Measurements from ENCODE around the gene BAD.

BAD gene

GRCh38 chr11:64266339-64266738 is 18.1 kb downstream of the BAD start:
- no peak overlapping the region for H3K4me2 ChIP-seq (ENCODE audit: low read length)
- H3K4me3 ChIP-seq (ENCODE audit: low read length), result no peak overlapping the region
- no peaks in the 10 kb centered on the region for H3K27me3 ChIP-seq (ENCODE audit: control insufficient read depth, insufficient read depth, low read length)
- H3K36me3 ChIP-seq (ENCODE audit: insufficient read depth, low read length), result peaks cover 50% of the 10 kb centered on the region
- no peak overlapping the region for H3K9ac ChIP-seq (ENCODE audit: low read depth, low read length)
- H3K4me1 ChIP-seq (ENCODE audit: control insufficient read depth, insufficient read depth, low read length), result peaks cover 21% of the 10 kb centered on the region
- H3K9me3 ChIP-seq (replicated peaks; ENCODE audit: low read length), result no peaks in the 10 kb centered on the region

DNA sequence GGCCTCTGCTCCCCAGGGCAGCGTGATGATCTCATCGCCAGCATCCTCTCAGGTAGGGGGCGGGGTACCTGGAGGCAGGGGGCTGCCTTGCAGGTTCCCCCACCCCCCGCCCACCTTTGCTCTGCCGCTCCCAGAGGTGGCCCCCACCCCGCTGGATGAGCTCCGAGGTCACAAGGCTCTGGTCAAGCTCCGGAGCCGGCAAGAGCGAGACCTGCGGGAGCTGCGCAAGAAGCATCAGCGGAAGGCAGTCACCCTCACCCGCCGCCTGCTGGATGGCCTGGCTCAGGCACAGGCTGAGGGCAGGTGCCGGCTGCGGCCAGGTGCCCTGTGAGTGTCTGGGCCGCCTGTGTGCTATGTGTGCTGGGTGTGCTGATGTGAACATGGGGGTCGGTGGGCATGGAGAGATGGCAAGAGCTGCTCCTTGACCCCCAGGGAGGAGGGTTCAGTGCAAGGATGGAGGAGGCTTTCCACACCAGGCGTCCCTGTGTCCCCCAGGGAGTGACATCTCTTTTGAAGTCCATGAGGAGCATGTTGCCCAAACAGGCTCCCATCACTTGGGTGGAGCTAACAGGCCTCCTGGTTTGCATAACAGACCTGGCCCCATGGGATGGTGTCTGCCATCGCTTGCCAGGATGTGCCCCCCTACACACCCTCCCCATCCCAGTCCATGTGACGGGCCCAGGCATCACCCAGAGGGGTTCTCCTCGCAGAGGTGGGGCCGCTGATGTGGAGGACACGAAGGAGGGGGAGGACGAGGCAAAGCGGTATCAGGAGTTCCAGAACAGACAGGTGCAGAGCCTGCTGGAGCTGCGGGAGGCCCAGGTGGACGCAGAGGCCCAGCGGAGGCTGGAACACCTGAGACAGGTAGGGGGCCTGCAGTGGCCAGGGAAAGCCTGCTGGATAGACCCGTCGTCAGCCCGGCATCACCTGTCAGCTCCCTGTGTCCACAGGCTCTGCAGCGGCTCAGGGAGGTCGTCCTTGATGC is 19.0 kb downstream of the BAD start:
- H3K27me3 ChIP-seq (ENCODE audit: control insufficient read depth, insufficient read depth, low read length), result no peaks in the 10 kb centered on the region
- H3K4me3 ChIP-seq (ENCODE audit: low read length), result no peak overlapping the region
- H3K9ac ChIP-seq (ENCODE audit: low read depth, low read length), result no peak overlapping the region
- H3K36me3 ChIP-seq (ENCODE audit: insufficient read depth, low read length), result peaks cover 58% of the 10 kb centered on the region
- H3K4me2 ChIP-seq (ENCODE audit: low read length), result no peak overlapping the region
- H3K9me3 ChIP-seq (replicated peaks; ENCODE audit: low read length), result no peaks in the 10 kb centered on the region
- peaks cover 21% of the 10 kb centered on the region for H3K4me1 ChIP-seq (ENCODE audit: control insufficient read depth, insufficient read depth, low read length)

DNA sequence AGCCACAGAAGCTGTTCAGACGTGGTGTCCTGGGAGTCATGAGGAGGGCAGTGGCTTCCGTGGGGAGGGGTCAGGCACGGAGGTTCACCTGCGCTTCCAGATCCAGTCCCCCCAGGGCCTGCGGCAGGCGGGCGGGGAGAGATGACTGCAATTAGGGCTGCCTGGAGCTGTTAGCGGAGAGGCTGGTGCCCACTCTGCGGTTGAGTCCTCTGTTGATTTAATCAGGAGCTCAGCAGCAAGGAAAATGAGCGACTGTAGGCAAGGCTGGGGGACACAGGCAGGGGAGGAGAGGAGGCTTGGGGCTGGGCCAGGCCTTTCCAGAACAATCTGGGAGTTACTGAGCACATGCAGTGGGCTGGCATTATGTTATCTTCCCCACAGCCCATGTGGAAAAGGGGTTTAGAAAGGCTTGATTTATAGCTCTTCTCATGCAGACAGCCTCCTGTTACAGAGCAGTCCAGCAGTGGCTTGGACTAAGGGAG is 20.1 kb downstream of the BAD start:
- Histone ChIP-seq H3K4me3 (ENCODE audit: low read length) (no peak overlapping the region), H3K4me1 (ENCODE audit: control insufficient read depth, insufficient read depth, low read length) (peaks cover 20% of the 10 kb centered on the region), H3K4me2 (ENCODE audit: low read length) (no peak overlapping the region), H3K27me3 (ENCODE audit: control insufficient read depth, insufficient read depth, low read length) (no peaks in the 10 kb centered on the region), H3K9me3 (replicated peaks; ENCODE audit: low read length) (no peaks in the 10 kb centered on the region), H3K36me3 (ENCODE audit: insufficient read depth, low read length) (peaks cover 69% of the 10 kb centered on the region), H3K9ac (ENCODE audit: low read depth, low read length) (no peak overlapping the region)

DNA sequence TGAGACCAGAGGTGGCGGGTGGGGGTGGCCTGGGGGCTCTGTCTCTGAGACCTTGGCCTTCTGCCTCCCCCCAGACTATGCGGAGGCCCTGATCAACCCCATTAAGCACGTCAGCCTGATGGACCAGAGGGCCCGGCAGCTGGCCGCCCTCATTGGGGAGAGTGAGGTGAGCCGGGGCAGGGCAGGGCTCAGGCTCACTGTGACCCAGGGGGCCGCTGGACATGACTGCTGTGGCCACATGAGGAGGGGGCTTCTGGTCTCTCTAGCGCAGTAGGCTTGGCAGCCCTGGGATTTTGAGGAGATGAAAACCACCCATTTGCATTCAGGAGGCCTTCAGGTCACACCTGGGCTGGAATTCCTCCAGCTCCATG is 20.5 kb downstream of the BAD start:
- H3K9me3 ChIP-seq (replicated peaks; ENCODE audit: low read length), result no peaks in the 10 kb centered on the region
- H3K36me3 ChIP-seq (ENCODE audit: insufficient read depth, low read length), result peaks cover 74% of the 10 kb centered on the region
- H3K4me1 ChIP-seq (ENCODE audit: control insufficient read depth, insufficient read depth, low read length), result peaks cover 15% of the 10 kb centered on the region
- H3K27me3 ChIP-seq (ENCODE audit: control insufficient read depth, insufficient read depth, low read length), result no peaks in the 10 kb centered on the region
- no peak overlapping the region for H3K4me3 ChIP-seq (ENCODE audit: low read length)
- no peak overlapping the region for H3K9ac ChIP-seq (ENCODE audit: low read depth, low read length)
- H3K4me2 ChIP-seq (ENCODE audit: low read length), result no peak overlapping the region

DNA sequence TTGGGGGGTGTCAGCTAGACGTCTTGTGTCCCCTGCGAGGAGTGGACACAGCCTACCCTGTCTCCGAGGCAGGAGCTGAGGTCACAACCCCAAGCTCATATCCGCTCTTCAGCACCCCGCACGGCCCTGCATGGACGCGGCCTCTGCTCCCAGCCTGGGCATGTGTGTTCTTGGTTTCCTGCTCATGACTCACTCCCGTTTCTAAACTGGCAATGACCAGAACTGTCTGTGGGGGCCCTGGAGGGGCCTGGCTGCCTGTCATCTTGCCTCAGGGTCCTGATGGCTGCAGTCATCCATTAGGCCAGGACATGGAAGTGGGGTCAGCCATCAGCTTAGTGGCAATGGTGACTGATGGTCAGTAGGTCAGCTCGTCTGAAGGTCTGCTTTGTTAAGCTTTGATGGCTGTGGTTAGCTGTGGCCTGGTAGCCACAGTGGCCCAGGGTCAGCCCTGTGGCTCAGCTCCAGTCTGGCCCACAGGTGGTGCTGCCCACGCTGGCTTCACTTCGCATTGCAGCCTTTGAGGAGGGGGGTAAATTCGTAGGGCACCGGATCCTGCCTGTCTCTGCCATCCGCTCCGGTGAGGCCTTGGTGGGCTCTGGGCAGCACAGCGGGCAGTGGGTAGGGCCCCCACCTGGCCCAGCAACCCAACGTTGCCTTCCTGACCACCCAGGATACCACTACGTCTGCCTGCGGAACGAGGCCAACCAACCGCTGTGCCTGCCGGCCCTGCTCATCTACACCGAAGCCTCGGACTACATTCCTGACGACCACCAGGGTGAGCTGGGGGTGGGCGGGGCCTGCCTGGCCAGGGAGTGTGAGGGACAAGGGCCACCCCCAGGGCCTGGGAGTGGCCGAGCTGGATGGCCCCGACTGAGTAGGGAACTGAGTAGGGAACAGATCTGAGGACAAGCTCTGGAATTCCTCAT is 21.2 kb downstream of the BAD start:
- Histone ChIP-seq H3K9me3 (replicated peaks; ENCODE audit: low read length) (no peaks in the 10 kb centered on the region), H3K4me2 (ENCODE audit: low read length) (no peak overlapping the region), H3K36me3 (ENCODE audit: insufficient read depth, low read length) (peaks cover 80% of the 10 kb centered on the region), H3K27me3 (ENCODE audit: control insufficient read depth, insufficient read depth, low read length) (no peaks in the 10 kb centered on the region), H3K9ac (ENCODE audit: low read depth, low read length) (no peak overlapping the region), H3K4me1 (ENCODE audit: control insufficient read depth, insufficient read depth, low read length) (peaks cover 8% of the 10 kb centered on the region), H3K4me3 (ENCODE audit: low read length) (no peak overlapping the region)

DNA sequence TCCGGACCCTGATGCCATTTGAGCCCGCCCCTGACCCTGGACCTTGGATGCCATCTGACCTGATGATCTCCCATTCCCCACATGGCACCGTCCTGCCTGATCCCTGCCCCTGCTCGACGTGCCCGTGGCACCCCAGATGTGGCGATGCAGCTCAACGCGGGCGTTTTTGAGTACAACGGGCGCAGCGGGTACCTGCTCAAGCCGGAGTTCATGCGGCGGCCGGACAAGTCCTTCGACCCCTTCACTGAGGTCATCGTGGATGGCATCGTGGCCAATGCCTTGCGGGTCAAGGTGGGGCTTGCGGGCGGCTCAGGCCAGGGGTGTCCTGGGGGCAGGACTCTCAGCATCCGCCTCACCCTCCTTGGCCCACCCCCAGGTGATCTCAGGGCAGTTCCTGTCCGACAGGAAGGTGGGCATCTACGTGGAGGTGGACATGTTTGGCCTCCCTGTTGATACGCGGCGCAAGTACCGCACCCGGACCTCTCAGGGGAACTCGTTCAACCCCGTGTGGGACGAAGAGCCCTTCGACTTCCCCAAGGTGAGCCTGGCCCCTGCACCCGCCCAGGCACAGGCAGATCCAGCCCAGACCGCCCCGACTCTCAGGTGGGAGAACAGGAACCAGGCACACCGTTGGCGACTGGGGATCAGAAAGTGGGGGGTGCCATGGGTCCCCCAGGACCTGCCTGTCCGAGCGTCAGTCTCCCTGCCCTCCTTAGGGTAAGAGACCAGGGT is 22.0 kb downstream of the BAD start:
- no peaks in the 10 kb centered on the region for H3K9me3 ChIP-seq (replicated peaks; ENCODE audit: low read length)
- H3K4me2 ChIP-seq (ENCODE audit: low read length), result no peak overlapping the region
- H3K9ac ChIP-seq (ENCODE audit: low read depth, low read length), result no peak overlapping the region
- no peaks in the 10 kb centered on the region for H3K27me3 ChIP-seq (ENCODE audit: control insufficient read depth, insufficient read depth, low read length)
- H3K4me1 ChIP-seq (ENCODE audit: control insufficient read depth, insufficient read depth, low read length), result peaks cover 4% of the 10 kb centered on the region
- H3K4me3 ChIP-seq (ENCODE audit: low read length), result no peak overlapping the region
- peaks cover 85% of the 10 kb centered on the region for H3K36me3 ChIP-seq (ENCODE audit: insufficient read depth, low read length)

DNA sequence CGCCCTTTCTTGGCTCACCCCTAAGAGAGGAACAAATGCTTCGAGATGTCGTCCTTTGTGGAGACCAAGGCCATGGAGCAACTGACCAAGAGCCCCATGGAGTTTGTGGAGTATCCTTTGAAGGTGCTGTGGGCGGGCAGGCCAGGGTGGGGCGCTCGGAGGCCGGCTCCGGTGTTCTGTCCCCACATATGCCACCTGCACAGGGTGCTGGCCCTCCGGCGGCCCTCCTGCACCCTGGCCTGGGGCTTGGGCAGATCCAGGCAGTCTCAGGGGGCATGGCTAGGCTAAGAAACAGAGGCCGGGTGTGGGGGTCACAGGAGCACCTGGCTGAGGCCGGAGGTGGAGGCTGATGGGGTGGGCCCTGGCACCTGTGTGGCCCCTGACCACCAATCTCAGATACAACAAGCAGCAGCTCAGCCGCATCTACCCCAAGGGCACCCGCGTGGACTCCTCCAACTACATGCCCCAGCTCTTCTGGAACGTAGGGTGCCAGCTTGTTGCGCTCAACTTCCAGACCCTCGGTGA is 22.8 kb downstream of the BAD start:
- Histone ChIP-seq H3K4me3 (ENCODE audit: low read length) (no peak overlapping the region), H3K4me2 (ENCODE audit: low read length) (no peak overlapping the region), H3K36me3 (ENCODE audit: insufficient read depth, low read length) (peaks cover 90% of the 10 kb centered on the region), H3K9me3 (replicated peaks; ENCODE audit: low read length) (no peaks in the 10 kb centered on the region), H3K27me3 (ENCODE audit: control insufficient read depth, insufficient read depth, low read length) (no peaks in the 10 kb centered on the region), H3K9ac (ENCODE audit: low read depth, low read length) (no peak overlapping the region), H3K4me1 (ENCODE audit: control insufficient read depth, insufficient read depth, low read length) (peaks cover 4% of the 10 kb centered on the region)

DNA sequence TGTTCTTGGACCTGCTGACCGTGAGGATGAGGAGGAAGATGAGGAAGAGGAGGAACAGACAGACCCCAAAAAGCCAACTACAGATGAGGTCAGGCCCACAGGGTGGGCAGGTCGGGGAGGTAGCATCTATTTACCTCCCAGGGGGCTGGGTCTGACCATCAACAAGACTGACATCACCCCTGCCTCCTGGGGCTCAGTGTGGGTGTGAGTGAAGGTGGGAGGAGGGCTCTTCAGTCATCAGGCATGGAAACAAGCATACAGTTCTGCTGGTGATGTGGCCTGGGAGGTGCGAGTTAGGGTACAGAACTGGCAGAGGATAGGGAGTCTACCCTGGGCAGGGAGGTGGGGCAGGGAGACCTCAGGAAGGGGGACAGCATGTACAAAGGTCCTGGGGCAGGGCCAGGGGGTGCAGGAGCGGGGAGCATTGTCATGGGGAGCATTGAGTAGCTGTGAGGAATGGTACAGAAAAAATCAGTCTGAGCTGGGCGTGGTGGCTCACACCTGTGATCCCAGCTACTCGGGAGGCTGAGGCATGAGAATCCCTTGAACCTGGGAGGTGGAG is 24.2 kb downstream of the BAD start:
- H3K36me3 ChIP-seq (ENCODE audit: insufficient read depth, low read length), result peaks cover 90% of the 10 kb centered on the region
- no peaks in the 10 kb centered on the region for H3K27me3 ChIP-seq (ENCODE audit: control insufficient read depth, insufficient read depth, low read length)
- H3K9ac ChIP-seq (ENCODE audit: low read depth, low read length), result no peak overlapping the region

GRCh38 chr11:64259533-64260067 is 24.9 kb downstream of the BAD start:
- H3K4me2 ChIP-seq (ENCODE audit: low read length), result no peak overlapping the region
- peaks cover 93% of the 10 kb centered on the region for H3K36me3 ChIP-seq (ENCODE audit: insufficient read depth, low read length)

More for the DNA sequence above, 24.2 kb downstream of the BAD start:
- no peak overlapping the region for H3K4me3 ChIP-seq (ENCODE audit: low read length)
- no peak overlapping the region for H3K4me2 ChIP-seq (ENCODE audit: low read length)
- H3K4me1 ChIP-seq (ENCODE audit: control insufficient read depth, insufficient read depth, low read length), result peaks cover 4% of the 10 kb centered on the region
- H3K9me3 ChIP-seq (replicated peaks; ENCODE audit: low read length), result no peaks in the 10 kb centered on the region

DNA sequence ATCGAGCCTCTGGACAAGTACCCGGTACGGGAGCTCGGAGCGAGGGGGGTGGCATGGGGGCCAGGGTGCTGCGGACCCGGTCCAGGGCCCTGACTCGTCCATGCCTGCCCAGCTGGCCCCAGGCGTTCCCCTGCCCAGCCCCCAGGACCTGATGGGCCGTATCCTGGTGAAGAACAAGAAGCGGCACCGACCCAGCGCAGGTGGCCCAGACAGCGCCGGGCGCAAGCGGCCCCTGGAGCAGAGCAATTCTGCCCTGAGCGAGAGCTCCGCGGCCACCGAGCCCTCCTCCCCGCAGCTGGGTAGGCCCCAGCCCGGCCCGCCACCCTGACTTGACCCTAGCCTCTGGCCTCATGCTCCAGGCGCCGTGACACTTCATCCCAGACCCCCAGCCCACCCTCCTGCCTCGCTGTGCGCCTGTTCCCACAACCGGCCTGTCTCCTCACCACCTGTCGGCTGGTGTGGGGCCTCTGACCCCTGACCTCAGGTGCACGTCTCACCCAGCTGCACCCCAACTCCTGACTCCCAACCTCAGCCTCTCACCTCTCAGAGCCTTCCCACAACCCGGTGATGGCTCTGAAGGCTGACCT is 25.4 kb downstream of the BAD start:
- no peak overlapping the region for H3K9ac ChIP-seq (ENCODE audit: low read depth, low read length)
- no peak overlapping the region for H3K4me3 ChIP-seq (ENCODE audit: low read length)
- no peaks in the 10 kb centered on the region for H3K9me3 ChIP-seq (replicated peaks; ENCODE audit: low read length)
- H3K27me3 ChIP-seq (ENCODE audit: control insufficient read depth, insufficient read depth, low read length), result no peaks in the 10 kb centered on the region
- no peak overlapping the region for H3K4me2 ChIP-seq (ENCODE audit: low read length)
- H3K4me1 ChIP-seq (ENCODE audit: control insufficient read depth, insufficient read depth, low read length), result peaks cover 4% of the 10 kb centered on the region
- H3K36me3 ChIP-seq (ENCODE audit: insufficient read depth, low read length), result peaks cover 93% of the 10 kb centered on the region

More at GRCh38 chr11:64259533-64260067, 24.9 kb downstream of the BAD start:
- Histone ChIP-seq H3K9me3 (replicated peaks; ENCODE audit: low read length) (no peaks in the 10 kb centered on the region), H3K27me3 (ENCODE audit: control insufficient read depth, insufficient read depth, low read length) (no peaks in the 10 kb centered on the region), H3K9ac (ENCODE audit: low read depth, low read length) (no peak overlapping the region), H3K4me3 (ENCODE audit: low read length) (no peak overlapping the region), H3K4me1 (ENCODE audit: control insufficient read depth, insufficient read depth, low read length) (peaks cover 4% of the 10 kb centered on the region)
